GM21717 (cell line): ENCODE measurements around the gene RNF224.

Experiments used
- ATAC-seq: cut with Tn5 transposase; IDR thresholded peaks from one replicate; pipeline ENCODE4 v1.9.1; 2021; ENCODE audit warnings: mild to moderate bottlenecking, moderate library complexity; ENCODE audit not compliant: unreplicated experiment

RNF224 gene

DNA sequence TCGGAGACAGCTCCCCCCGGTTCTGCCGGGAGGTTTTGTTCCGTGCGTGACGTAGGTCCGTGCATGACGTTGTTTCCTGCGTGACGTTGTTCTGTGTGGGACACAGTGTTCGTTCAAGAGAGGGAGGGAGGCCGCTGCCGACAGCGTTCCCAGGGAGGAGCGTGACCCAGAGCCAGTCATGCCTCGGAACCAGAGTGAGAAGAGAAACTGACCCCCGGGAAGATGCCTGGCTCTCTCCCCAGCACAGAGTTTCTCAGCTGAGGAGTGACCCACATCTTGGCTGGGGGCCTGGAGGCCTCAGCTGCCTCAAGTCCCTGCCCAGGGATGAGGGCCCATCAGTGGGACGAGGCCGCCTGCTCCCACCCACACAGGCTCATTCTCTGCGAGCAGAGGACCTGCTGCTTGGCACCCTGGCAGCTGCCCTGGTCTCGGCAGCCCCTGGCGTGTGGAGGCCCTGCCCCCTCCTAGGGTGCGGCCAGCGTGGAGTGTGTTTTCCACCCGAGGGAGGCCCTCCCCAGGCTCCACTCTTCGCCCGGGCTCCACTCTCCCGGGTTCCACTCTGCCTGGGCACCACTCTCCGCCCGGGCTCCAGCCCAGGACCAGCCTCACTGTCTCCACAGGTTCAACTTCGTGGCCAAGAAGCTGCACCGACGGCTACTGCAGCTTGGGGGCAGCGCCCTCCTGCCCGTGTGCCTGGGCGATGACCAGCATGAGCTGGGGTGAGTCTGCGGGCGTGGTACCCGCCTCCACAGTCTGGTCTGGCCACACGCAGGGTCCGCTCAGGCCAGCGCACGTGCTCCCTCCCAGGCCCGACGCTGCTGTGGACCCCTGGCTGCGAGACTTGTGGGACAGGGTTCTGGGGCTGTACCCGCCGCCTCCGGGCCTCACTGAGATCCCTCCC, 13.9 kb upstream of the RNF224 start:
- ATAC-seq, result no peak

DNA sequence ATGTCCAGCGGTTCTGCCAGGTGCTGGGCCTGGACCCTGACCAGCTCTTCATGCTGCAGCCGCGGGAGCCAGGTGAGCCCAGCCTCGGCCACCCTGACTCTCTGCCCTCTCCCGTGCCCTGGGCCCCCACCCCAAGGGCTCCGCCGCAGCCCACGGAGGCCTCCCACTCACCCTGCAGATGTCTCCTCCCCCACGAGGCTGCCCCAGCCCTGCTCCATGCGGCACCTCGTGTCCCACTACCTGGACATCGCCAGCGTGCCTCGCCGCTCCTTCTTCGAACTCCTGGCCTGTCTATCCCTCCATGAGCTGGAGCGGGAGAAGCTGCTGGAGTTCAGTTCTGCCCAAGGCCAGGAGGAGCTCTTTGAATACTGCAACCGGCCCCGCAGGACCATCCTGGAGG, 12.7 kb upstream of the RNF224 start:
- ATAC-seq, result no peak

DNA sequence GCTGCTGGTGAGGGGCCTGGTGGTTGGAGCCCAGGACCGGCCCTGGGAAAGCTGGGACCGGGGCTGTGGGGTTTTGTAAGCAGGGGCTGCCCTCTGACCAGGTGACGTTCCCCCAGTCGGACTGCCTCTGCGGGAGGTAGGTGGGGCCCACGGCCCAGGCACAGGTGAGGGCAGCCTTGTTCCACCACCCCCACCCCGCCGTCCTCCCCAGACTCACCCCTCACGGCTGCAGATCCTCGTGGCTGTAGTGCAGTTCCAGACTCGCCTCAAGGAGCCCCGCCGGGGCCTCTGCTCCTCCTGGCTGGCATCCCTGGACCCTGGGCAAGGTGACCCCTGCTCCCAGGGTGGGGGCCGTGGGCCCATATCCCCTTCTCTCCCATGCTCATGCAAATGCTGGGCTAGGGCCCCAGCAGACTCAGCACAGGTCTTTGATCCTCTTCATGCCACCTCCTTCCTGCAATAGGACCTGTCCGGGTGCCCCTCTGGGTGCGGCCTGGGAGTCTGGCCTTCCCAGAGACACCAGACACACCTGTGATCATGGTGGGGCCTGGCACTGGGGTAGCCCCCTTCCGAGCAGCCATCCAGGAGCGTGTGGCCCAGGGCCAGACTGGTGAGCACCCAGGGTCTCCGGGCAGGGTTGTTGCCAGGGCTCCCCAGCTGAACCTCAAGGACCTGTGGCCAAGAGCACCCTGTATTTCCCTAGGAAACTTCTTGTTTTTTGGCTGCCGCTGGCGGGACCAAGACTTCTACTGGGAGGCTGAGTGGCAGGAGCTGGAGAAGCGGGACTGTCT, 11.9 kb upstream of the RNF224 start:
- ATAC-seq, result no peak

DNA sequence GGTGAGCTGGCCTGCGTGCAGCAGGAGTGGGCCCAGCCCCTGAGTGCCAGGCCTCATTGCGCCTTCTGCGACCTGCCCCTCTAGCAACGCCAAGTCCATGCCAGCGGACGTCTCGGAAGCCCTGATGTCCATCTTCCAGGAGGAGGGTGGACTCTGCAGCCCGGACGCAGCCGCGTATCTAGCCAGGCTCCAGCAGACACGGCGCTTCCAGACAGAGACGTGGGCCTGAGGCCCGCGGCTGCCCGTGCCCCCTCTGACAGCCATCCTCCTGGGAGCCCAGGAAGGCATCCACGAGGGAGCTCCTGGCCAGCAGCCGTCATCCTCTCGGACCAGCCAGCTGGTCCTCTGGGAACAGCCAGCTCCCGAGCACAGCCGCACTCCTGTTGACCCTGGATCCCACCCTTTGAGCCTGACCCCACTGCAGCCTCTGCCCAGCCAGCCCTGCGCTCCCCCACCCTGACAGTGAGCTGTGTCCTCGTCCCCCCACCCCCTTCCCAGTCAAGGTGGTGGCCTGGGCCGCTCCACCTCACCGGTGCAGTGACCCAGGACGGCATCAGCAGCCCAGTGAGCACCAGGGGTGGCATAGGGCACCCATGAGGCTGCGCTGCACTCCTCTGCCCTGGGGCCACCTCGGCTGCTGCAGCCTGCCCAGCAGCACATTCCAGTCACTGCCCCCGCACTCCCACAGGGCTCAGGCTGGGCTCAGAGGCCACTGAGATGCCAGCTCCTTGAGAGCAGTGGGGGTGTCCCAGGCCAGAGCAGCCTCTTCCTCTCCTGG, 10.9 kb upstream of the RNF224 start:
- no peak for ATAC-seq

GRCh38 chr9:137217276-137218211, 9.8 kb upstream of the RNF224 start:
- no peak for ATAC-seq

DNA sequence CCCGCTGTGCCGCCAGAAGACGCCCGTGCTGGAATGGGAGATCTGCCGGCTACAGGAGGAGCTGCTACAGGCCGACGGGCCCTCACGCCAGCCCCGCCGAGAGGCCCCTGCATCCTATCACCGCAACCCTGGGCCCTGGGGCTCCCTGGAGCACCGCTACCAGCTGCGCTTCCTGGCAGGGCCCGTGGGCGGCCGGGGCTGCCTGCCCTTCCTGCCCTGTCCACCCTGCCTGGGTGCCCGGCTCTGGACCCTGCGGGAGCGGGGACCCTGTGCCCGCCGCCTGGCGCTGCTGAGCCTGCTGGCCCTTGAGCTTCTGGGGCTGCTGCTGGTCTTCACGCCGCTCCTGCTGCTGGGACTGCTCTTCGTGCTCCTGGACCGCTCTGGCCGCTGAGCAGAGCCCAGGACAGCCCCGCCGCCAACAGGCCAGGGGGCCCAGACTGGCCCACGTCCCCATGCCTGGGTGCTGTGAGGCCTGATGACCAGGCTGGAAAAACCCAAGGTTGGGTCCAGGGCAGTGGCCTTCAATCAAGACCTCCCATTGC, 9.0 kb upstream of the RNF224 start:
- no peak for ATAC-seq

DNA sequence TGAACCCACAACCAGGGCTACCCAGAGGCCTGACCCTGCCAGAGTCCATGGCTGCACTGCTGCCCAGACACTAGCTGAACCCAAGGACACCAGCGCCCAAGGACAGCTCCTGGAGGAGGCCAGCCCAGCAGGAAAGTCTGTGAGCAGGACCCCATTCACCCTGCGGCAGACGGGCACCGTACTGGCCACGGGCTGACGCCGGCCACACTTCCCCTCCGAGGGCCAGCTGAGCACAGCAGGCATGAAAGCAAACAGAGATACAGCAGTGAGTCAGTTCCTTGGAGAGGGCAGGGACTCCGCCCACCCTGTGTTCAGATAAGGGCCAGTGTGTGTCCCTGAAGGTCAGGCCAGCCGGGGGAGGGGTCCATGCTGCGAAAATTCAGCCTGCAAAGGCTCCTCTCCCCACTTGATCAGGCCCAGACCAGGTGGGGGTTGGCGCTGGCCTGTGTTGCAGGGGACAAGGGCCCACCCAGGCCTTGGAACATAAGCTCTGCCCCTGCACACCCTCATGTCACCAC, 8.5 kb upstream of the RNF224 start:
- no peak for ATAC-seq

GRCh38 chr9:137219757-137220316, 7.5 kb upstream of the RNF224 start:
- no peak for ATAC-seq

DNA sequence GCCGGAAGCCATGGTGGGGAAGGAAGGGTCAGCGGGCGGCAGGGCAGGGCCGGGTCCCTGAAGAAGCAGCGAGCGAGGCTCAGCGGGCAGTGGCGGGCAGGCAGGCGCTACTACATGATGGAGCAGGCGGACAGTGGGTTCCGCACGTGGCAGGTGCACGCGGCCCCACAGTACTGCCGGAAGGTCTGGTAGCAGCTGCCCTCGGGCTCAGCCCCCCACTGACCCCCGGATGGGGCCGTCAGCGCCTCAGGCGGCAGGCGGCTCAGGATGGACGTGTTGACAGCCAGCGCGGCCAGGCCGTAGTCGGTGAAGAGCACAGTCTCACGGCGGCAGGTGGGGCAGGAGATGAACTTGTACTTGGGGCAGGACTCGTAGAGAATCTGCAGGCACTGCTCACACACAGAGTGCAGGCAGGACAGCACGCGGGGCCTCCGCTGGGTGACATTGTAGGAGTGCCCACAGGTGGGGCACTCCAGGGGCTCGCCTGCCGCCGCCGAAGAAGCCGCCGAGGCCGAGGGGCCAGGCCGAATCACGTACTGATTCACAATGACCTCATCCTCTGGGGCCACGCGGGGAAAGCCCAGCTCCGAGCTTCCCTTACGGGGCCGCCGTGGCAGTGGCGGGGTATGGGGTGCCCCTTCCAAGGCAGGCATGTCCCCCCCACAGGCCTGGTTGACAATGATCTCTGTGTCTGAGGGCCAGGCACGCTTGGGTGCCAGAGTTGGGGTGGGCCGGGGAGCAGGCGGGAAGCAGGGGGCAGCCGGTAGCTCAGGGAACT, 6.8 kb upstream of the RNF224 start:
- no peak for ATAC-seq

GRCh38 chr9:137221095-137221505, 6.2 kb upstream of the RNF224 start:
- no peak for ATAC-seq

- ATAC-seq, result no peak
Measured at GRCh38 chr9:137221506-137222111, 5.7 kb upstream of the RNF224 start.

DNA sequence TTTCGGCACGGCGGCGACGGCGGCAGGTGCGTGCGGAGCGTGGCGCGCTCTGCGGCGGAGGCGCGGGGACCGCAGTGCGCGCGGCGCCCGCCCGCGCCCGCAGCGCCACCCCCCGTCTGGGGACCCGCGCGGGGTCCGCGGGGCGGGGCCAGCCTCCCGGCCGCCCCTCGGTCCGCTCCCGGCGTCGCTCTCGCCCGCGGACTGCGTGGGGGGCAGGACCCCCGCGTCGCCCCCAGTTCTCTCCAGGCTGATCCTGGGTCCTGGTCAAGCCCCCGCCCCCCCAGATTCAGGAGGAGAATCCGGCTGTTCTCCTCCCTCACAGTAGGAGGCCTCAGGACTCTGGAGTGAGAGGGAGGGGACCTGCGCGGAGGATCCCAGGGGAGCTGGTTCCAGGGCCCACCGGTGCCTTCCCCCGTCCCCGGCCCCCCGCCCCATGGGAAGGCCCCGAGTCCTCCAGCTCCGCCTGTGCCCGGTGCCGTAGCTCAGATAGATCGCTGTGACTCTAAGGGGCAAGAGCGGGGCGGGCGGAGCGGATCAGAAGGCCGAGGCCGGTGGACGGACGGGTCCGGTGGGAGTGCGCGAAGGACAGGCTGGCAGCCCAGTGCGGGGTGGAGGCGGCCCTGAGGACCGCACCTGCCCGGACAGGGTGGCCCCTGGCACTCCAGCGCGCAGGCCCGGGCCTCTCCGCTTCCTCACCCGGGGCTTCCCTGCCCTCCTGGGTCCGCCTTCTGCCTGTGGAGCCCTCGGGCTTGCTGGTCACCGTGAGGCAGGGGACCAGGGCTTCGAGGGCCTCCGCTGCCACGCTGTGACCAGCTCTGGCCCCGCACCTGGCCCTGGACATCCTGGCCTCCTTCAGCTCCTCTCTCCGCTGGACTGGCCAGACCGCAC, 4.9 kb upstream of the RNF224 start, which contains the start of gene RNF208:
TSS of gene RNF208 (minus strand) at position 51 of the 888 bp plus-strand sequence. CDS start 1,028 bp downstream, outside the sequence.
- ATAC-seq, result no peak

GRCh38 chr9:137223078-137223970, 4.0 kb upstream of the RNF224 start:
- peak; percentile 48 for ATAC-seq

DNA sequence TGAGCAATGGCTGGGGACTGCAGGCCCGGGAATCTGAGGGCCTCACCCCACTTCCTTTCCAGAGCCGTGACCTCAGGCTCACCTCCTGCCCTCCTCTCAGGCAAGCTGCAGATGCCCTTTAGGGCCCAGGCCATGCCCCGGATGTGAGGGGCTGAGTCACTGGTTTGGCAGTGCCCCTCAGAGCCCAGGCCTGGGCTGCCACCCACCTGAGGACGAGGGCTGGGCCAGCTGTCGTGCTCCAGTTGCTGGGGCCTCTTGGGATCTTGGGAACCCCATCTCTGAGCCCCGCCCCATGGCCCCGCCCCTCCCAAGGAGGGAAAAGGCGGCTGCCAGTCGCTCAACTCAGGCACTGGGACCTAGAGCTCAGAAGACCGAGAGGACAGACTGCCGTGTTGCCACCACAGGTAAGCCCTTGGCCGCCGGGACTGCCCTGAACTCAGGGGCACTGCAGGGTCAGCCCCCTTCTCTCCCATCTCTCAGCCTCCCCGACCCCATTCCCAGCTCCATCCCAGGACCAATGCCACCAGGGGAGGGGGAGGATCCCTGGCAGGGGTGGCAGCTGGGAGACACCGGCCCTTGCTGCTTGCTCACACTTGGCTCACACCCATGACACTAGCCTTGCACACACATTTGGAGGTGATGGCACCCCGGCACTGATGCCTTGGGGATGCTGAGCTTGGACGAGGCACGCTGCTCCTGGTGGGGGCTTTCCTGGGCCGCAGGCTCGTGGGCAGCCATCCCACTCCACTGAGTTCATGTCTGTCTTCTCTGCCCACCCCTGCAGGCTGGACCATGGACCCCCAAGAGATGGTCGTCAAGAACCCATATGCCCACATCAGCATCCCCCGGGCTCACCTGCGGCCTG, 2.2 kb upstream of the RNF224 start, which contains the start of gene CYSRT1:
TSS of gene CYSRT1 (plus strand) at position 345 of the 865 bp plus-strand sequence. CDS start at position 793, 448 bp downstream.
- no peak for ATAC-seq
